Omental fat pad (tissue), 4 donors: ENCODE measurements around the gene SEC61G. TPM values are rescaled to one million over a fixed set of nuclear protein-coding genes. Genes with fewer than 3 reads are reported as not detected.

ENCODE experiments used
- ATAC-seq: fragments of 150-250 bp; one replicate; pipeline ENCODE4 v1.9.1; 2016; ENCODE audit warnings: mild to moderate bottlenecking, moderate library complexity; ENCODE audit not compliant: low FRiP score
- DNase-seq: peaks from one replicate; pipeline ENCODE4 v3.0.0-alpha.2; 2019; ENCODE audit warnings: low spot score
- CTCF ChIP-seq, 3 donors: fragments of 450-650 bp; IDR thresholded peaks; one replicate each; pipeline ENCODE4 v1.5.1; 2016 to 2017; ENCODE audit warnings: antibody characterized with exemption in 3 of 3, mild to moderate bottlenecking in 3 of 3, moderate library complexity in 2 of 3
- total RNA-seq, 4 donors: library from RNA; depleted of rRNA; stranded (reverse); fragments of >200 nt; gene quantifications; one replicate each; pipeline ENCODE4 v1.1.0, GENCODE V29; 2016

SEC61G gene
- total RNA-seq, 4 donors from 2014 or later: 154 to 350 (median 272) TPM

DNA sequence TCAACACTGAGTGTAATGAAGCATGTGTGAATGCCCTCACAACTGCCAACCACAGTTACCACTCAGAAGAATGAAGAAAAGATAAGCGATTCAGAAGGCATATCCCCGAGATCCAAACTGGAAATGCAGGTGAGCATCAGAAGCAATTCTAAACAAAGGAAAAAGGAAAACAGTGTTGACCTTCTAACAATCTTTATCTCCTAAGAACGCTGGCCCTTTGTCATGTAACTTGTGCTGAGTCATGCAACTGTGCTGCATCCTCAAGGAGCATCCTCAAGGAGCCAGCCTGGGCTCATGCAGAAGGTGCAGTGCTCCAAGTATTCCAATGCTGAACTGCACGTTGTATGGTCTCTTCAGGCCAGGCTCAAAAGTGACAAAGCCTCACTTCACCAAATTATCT, 30.6 kb downstream of the SEC61G start:
- ATAC-seq: no peak
- no peak for TF ChIP-seq CTCF (IDR thresholded peaks at IDR 0.05)
- no peak for DNase-seq

- ATAC-seq (no peak), DNase-seq (no peak)
- no peak for TF ChIP-seq CTCF (IDR thresholded peaks at IDR 0.05)
Observed at GRCh38 chr7:54725255-54725654, 33.8 kb downstream of the SEC61G start.

DNA sequence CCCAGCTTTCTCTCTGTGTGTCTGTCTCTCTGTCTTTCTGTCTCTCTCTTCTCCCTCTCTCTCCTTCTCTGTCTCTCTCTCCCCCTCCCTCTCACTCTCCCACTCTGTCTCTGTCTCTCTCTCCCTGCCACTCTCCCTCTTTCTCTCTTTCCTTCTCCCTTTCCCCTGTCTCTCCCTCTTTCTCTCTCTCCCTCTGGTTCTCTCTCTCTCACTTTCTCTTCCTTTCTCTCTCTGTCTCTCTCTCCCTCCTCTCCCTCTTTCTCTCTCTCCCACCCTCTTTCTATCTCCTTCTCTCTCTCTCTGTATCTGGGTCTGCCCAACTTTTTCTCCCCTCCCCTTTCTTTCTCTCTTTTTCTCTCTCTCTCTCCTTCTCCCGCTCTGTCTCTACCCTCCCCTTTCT, 36.5 kb downstream of the SEC61G start:
- TF ChIP-seq CTCF (IDR thresholded peaks at IDR 0.05): no peak
- ATAC-seq: no peak
- no peak for DNase-seq

DNA sequence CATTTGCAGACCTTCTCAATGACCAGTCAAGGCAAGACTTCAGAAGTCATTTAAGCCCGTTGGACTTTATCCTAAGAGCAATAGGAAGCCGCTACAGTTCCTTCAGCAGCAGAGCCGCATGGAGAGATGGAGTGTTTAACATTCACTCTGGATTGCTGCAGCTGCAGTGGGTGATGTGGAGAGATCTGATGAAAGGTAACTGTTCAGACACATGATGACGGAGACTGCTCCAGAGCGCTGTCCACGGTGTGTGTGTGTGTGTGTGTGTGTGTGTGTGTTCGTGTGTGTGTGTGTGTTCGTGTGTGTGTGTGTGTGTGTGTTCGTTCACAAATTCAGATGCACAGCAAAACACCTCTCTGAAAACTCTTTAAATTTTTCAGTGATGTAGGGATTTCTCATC, 37.0 kb downstream of the SEC61G start:
- DNase-seq (no peak), ATAC-seq (no peak)
- no peak for TF ChIP-seq CTCF (IDR thresholded peaks at IDR 0.05)

- no peak for DNase-seq
- no peak for ATAC-seq
- no peak for TF ChIP-seq CTCF (IDR thresholded peaks at IDR 0.05)
Observed at GRCh38 chr7:54719974-54720373, 39.0 kb downstream of the SEC61G start.

DNA sequence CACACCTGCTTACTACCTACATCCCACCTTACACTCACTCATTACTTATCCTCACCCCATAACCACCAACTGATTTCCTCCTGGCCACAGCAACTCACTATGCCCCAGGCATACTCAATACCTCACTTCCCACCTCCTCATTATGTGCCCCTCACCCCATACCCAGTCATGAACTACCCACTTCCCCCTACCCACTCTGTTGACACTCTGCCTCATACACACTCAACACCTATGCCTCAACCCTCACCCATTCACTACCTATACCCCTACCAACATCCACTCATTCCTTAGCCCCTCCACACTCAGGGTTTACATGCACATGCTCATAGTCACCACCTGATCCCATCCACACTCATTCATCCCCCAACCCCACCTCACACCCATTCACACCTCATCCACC, 39.6 kb downstream of the SEC61G start:
- TF ChIP-seq CTCF (IDR thresholded peaks at IDR 0.05): no peak
- DNase-seq (no peak), ATAC-seq (no peak)

- ATAC-seq (no peak), DNase-seq (no peak)
- TF ChIP-seq CTCF (IDR thresholded peaks at IDR 0.05): no peak
Observed at GRCh38 chr7:54712820-54713219, 46.2 kb downstream of the SEC61G start.
